HG03039 (cell line): ENCODE data around the gene SIL1.

Experiments
- ATAC-seq: cut with Tn5 transposase; IDR thresholded peaks from one replicate; pipeline ENCODE4 v1.9.1; 2021; ENCODE audit warnings: mild to moderate bottlenecking, moderate library complexity; ENCODE audit not compliant: unreplicated experiment

Gene SIL1

DNA sequence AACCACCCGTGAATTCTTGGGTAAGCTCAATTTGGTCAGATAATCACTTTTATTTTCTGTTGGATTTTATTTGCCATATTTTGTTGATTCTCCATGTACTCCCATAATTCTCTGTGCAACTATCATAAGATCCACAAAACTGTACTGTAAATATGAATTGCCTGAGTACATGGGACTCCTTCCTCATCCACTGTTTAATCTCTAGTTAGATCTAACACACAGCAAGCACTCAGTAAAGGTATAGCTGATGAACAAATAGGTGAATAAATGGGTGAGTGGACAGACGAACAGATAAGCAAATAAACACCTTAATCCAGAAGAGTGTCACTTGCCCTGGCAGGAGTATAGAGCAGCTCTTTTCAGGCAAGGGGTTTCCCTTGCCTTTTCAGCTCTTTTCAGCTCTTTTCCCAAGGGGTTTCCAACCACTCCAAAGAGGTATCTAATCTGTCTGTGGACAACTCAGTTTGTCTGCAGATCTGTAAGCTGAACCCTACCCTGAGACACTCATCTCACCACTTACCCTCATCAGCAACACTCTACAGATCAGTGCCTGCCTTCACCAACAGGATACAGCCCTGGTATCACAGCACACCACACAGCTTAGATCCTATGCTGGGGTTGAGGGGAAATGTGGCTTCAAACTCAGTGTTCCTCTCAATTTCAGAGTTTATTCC is 51.2 kb downstream of the SIL1 start:
- no peak for ATAC-seq

DNA sequence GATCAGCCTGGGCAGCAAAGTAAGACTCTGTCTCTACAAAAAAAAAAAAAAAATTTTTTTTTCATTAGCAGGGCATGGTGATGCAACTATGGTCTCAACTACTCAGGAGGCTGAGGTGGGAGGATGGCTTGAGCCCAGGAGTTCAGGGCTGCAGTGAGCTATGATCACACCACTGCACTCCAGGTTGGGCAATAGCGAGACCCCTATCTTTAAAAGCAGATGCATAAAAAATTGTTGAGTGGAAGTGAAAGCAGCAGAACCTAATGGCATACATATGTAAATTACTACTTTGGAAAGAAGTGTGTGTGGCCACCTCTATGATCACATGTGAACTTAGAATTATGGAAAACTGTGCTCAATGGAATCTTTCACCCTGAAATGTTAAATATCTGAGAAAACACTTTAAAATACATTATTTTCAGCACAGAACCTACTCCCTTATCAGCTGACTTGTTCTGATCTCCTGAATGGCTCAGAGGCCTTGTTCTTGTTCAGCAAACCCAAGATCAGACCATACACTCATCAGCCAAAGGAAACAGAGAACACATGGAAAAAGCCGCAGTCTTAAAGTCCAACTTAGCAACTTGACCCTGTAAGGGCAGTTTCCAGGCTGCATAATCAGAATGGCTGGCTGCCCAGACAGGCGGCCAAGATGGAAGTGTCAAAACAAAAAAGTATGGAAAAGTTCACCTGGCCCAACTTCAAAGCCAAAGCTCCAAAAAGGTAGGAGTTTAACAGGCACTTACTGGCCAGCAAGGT is 56.5 kb downstream of the SIL1 start:
- ATAC-seq: no peak

DNA sequence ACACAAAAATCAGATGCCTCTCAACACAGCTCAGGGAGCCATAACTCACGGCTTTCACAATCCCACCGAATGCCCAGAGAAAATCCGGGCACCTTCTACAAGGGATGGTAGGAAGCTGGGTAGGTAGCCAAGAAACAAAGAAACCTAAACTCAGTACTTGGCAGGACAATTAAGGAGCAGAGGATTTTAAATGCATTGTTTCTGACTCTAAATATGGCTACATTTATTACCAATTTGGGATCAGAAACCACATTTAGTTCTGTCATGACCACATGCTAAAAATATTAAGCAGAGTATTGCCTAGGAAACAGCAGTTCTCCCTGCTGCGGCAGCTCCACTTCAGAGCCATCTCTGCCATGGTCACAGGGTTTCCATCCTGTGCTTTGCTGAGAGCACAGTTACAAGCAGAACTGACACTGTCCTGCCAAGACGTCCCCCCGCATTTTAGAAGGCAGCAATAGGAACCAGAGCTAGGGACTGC is 57.5 kb downstream of the SIL1 start:
- no peak for ATAC-seq

DNA sequence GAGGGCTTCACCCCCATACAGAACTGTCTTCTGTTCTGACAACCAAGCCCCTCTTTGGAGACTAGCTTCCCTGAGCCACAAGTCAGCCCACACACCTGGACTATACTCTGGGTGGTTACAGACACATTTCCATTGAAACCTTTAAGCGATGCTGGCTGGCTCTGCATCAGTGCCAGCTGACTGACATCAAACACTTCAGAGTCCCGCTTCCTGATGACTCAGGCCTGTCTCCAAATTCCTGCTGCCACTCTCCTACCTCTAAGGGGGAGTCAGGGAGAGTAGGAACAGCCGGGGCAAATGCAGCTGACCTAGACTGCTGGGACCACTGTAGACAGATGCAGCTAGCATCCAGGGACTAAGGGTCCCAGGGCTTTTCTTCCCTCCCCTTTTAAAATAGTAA is 59.4 kb downstream of the SIL1 start:
- ATAC-seq: no peak

DNA sequence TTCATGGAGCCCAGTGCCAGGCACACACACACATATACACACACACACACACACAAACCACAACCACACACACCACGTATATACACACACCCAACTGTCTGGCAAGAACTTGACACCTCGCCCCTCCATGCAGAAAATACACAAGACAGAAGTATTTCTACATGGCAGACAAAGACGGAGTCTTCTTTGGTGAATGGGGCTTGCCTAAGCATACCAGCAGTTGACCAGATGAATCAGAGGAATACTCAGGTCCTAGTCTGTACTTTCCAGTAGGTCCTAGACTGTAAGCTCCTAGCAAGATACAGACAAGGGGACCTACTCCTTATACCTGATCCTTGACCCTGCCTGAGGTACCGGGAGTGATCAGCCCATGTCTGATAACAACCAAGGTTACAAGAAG is 60.1 kb downstream of the SIL1 start:
- ATAC-seq: no peak

DNA sequence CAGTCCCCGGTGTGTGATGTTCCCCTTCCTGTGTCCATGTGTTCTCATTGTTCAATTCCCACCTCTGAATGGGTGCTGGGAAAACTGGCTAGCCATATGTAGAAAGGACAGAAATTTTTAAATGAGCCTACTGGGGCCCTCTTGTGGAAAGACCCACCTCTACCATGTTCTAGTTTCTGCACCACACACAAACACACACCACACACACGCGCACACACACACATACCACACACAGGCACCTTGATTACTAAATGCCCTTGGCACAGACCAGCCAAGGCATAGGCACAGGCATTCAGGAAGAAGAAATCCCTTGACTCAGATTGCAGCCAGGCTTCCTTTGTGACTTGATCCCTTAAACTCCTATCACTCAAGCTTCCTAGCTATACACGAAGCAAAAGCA is 60.5 kb downstream of the SIL1 start:
- ATAC-seq: no peak

DNA sequence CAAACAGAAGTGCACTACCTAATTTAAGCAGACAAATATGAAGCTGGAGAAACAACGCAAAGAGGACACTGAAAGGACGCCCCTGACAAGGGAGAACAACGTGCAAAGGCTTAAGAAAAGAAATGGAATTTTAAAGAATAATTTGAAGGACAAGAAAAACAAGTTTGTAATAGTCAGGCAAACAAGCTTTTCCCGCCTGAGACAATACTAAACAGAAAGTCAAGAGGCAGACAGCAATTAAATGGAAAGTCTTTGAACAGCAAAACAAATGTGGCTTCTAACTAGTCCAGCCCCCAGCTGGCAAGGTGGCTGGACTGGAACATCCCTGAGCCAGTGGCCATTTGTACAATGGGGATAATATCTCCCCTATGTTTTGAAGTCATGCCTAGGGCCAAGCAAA is 63.3 kb downstream of the SIL1 start:
- no peak for ATAC-seq

DNA sequence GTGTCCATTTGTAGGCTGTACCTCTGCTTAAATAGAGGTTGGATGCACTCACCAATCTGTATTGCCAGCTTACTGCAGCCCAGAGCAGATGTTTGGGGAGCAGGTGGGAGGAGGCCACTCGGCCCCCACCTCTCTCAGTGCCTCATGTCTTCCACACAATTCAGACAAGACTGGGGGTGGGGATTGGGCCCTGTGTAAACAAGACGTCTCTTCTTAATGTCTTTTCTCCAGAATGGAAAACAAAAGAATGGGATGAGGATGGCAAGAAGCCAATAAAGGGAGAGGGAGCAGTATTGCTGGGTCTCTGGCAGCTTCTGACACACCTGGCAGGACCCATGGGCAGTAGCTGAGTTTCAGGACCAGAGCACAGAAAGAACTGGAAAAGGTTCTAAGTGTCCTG is 64.9 kb downstream of the SIL1 start:
- no peak for ATAC-seq

DNA sequence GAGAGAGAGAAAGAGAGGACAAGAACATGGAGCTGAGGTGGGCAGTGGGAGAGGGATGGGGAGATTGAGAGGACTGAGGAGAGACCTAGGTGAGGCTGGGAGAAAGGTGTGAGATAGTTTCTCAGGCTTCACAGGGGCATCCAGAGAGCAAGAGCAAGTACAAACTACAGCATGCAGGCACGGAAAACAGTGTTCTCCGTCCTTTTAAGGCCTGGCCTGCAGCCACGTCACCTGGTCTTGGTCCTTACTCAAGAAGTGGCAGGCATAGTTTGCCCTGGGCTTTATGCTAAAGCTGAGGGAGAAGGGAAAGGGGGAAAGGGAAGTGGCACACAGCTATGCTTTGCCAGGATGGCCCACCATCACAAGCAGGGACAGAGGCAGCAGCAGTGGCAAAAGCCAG is 65.7 kb downstream of the SIL1 start:
- ATAC-seq: no peak

DNA sequence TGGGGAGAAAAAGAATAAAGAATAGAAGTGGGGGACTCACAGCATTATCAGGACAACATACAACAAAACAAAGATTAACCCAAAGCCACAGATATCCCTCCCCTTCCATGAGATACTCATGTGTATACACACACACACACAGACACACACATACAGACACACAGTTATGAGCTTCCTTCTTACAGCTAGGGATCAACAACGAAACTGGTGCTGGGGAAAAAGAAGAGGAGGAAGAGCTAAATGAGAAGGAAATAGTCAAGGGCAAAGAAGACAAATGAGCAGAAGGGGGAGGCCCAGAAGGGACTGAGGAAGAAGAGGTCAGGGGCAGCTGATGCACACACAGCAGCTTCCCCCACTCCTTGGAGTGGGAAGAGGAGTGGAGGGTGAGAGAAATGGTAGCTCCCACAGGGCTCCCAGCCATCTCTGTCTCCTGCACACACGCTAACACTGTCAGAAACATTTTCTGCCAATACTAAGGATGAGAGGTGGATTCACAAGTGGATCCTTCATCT is 66.2 kb downstream of the SIL1 start:
- no peak for ATAC-seq

DNA sequence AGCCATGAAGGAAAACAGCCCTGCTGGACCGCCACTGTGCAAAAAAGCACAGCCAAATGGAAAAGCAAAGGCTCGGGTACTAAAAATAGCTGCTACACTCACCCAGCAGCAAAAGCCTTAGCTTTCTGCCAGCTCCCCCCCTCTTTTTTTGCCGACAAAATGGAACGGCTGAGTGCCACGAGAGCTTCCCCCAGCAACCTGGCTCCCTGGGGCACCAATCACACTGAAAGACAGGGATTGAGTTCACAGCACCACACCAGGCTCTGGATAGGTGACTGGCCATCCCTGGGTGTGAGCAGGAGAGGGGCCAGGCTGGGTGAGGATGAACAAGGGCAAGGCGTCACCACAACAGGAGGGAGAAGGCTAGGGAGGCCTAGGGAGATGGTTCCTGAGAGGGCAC is 66.7 kb downstream of the SIL1 start:
- no peak for ATAC-seq

DNA sequence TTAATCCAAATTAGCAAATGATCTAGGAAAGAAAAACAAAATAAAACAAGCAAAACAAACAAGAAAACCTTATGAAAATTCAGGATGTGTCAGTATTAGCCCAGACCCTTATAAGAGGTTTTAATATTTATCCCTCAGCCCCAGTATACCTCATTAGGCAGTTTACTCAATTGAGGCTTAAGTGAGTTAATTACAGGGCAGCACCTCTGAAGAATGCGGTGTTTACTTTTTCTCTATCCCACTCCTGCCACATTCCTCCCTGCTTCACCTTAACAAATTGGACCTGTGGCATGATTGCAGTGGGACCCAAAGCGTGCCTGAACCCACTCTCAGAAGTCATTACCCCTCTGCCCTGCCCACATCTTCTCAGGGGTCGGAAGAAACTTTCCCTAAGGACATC is 67.1 kb downstream of the SIL1 start:
- ATAC-seq: no peak

DNA sequence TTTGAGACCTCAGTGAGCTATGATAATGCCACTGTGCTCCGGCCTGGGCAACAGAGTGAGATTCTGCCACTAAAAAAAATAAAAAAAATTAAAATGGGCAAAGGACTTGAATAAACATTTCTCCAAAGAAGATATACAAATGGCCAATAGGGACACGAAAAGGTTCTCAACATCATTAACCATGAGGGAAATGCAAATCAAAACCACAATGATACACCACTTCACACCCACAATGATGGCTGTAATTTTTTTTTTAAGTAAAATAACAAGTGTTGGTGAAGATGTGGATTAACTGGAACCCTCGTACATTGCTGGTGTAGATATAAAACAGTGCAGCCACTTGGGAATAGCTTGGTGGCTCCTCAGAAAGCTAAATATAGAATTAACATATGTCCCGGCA is 68.0 kb downstream of the SIL1 start:
- no peak for ATAC-seq

DNA sequence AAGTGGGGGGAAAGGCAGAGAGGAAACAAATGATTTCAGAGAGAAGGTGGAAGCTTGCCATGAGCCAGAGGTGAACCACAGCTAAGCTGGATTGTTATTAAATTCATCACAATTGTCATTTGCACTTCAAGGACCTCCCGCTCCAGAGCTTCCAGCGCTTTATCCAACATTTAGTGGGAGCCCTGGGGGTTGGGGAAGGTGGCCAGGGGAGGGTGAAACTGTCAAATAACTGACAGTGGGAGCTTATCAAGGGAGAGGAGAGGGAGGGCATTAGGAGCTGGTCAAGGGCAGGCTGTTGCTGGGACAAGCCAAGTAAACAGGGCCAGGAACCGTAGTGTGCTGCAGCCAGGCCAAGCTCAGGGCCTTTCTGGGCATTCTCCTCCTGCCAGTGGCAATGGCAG is 71.5 kb downstream of the SIL1 start:
- ATAC-seq: no peak

DNA sequence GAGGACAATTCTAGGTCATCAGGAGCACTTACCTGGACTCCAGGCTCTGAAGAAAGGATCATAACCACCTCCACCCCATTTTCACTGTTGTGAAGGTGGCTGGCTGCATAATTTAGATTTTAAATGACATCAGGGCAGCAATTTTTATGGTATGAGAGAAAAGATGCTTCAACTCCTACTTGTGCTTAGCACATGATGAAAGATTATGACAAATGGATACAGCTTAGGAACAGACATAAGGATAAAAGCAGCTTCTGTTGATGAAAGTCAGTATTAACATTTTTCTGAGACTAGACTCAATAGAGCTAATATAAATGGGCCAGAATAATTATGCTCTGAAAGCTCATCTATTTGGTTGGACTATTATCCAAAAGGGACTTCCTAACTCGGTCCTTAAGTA is 72.2 kb downstream of the SIL1 start:
- ATAC-seq: no peak

DNA sequence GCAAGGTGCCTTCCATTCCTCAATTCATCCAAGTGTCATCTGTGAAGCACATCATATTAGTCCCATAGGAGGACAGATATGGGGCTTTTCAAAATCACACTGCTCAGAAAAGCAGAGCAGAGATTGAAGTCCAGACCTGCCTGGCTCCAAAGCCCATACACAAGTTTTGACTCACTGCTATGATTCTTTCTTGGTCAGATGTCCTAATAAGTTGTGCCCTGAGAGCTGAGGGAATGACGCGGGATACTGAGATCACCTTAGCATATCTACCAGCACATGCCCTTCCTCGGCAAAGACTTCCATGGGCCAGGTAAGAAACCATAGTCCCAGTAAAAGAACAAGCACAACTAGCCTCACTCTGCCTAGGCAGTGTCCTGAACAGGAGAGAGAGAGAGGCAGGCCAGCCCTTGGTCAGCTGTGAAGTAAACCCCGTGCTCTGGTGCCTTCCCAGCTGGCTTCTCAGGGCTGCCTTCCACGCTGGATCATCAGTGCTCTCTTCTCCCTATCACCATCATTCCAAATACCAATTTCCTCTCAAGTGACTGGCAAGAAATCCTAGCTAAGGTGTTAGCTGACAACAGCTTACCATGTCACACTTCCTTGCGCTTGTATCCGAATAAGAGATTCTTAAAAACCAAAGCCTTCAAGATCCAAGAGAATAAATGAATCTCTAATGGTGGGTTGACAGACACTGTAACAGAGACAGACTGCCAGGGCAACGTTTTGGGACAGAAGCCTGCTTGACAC is 73.2 kb downstream of the SIL1 start:
- no peak for ATAC-seq

DNA sequence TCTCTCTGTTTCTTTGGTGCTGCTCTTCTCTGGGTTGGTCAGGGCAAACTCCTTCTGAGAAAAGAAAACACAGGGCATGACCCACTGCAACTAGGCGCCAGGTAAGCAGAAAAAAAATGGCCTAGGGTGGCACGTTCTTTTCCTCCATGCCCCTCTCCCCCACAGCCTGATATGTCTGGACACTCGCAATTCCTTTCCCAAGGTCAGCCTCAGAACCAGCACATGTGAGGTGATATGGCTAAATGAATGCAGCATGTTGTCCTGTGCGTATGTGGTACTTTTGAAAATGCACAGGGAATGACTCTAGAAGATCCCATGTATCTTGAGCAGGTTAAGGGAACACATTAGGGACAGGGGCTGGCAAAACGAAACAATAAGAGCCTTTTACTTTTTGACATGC is 77.0 kb downstream of the SIL1 start:
- ATAC-seq: no peak

DNA sequence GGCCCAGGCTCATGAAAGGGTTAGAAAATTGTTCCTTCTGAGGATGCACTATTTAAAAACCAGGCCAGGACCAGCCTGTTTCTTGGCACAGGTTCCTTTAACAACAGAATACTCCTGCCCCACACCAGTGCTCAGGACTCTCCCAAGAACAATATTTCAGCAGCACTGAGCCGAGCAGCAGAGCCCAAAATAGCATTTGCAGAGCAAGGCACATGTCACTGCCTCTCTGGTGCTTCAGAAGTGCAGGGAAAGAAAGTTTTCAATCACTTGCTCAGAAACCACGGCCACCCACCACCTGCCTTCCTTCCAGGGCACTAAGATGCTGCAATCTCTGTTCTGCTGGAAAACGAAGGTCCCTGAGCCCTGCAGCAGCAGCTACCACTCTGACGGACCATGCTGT is 77.6 kb downstream of the SIL1 start:
- ATAC-seq: no peak

DNA sequence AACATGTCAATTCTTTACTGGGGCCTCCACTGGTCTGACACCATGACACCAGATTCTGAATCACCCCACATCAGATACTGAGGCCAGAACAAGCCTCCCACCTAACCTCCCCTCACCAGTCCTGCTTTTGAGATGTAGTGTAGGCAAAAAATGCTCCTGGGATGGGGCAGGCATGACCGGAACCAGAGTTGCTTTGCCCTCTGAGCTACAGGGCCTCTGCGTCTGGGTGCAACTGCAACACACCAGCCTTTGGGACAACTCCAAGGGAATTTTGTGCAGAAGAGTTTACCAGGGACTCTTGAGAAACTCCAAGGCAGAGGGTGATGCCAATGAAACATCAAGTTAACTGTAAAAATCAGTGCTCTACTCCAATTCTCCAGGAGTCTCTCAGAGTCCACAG is 79.4 kb downstream of the SIL1 start:
- ATAC-seq: no peak

DNA sequence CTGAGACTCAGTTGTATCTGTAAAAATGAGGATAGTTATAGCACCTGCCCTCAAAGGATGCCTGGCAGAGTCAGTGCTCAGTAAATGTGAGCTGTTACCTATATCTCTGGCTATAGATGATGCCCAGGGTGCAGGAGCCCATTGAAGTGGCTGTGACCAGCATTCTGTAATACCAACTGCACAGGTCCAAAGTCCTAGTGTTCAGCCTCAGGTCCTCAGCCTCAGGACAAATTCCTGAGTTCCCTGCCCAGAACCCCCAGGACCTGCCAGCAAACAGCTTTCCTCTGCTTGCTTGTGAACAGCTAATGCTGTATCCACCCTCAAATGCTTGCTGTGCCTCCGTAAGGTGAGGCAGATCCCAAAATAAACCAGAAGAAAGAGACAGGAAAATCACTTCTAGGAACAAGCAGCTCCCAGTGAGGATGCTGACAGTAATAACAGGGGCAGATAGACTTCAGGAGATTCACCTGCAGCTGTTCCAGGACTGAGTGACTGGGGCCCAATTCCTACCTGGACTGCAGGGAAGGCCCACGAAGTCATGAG is 80.8 kb downstream of the SIL1 start:
- no peak for ATAC-seq

DNA sequence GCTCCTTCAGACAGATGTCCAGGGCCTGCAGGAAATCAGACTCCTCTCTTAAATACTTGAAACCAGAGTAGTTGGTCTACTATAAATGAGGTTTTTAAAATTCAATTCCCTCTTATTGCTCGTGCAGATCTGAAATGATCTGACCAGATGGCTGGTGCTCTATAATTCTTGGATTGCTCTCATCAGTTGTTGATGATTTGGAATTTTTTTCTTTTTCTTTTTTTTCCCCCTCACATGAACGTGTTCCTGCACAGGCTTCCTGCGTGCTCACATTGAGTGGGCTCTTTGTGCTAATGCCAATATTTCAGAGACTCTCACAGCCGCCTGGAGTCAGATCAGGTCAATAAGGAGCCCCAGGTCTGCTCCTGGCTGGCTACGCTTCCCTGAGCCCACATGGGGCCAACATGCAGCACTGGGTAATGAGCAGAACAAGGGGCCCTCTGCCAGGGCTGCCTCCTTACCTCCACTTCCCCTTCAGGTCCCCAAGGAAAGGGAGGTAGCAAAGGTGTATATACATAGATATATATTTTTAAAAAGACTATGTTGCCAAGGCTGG is 82.0 kb downstream of the SIL1 start:
- no peak for ATAC-seq
